ENCODE data around the gene LRPAP1.

GRCh38 chr4:3523628-3524221 lies 8.5 kb downstream of the LRPAP1 start:
- TF ChIP-seq CTCF (conservative IDR thresholded peaks at IDR 0.05 in 1 of 2, IDR thresholded peaks at IDR 0.05 in 1 of 2; ENCODE audit: low read depth in 1 of 2, low read length in 2 of 2), result no peak
- TF ChIP-seq EZH2 (IDR thresholded peaks at IDR 0.05; ENCODE audit: low read length, missing control alignments), result no peak

Data from fibroblast of lung (primary cell).